Retinal pigment epithelial cell (primary cell): ENCODE measurements around the gene TXNRD1.
A peak's percentile ranks its signal among the peaks of the same experiment; 100 is the strongest.

ENCODE experiments used
- DNase-seq: peaks from one replicate; pipeline ENCODE4 v3.0.0-alpha.2; 2010; ENCODE audit warnings: low read depth
- H3K4me3 ChIP-seq: 2 replicates; pipeline ENCODE4 v1.5.1; 2011; ENCODE audit warnings: mild to moderate bottlenecking, low read length, control low read depth, moderate library complexity
- CTCF ChIP-seq: conservative IDR thresholded peaks from 2 replicates; pipeline ENCODE4 v1.5.1; 2011; ENCODE audit warnings: low read depth, low read length, control low read depth, inconsistent platforms

Gene TXNRD1

GRCh38 chr12:104294927-104295668, 79.5 kb downstream of the TXNRD1 start:
- DNase-seq = no peak
- H3K4me3 ChIP-seq = no peak overlapping the region
- TF ChIP-seq CTCF = no peak

DNA sequence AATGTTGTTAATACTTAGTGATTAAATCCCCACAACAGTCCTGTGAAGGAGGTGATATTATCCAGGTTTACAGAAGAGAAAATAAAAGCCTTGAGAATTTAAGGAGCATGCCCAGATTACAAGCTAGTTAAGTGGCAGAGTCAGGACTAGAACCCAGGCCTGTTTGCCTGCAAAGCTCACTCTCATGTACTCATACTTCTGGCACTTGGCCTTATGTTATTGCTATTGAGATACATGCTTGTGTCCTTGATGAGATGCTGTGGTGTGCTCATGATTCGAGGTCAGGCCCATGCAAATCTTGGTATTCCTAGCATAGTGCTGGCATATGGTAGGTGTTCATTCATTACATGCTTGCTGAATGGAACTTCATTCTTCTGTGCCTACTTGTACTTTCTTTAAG, 80.4 kb downstream of the TXNRD1 start:
- TF ChIP-seq CTCF = no peak
- no peak overlapping the region for H3K4me3 ChIP-seq
- no peak for DNase-seq

GRCh38 chr12:104296718-104297117, 81.1 kb downstream of the TXNRD1 start:
- DNase-seq = no peak
- TF ChIP-seq CTCF = no peak
- no peak overlapping the region for H3K4me3 ChIP-seq

GRCh38 chr12:104297477-104298113, 82.0 kb downstream of the TXNRD1 start:
- no peak for TF ChIP-seq CTCF
- no peak overlapping the region for H3K4me3 ChIP-seq
- no peak for DNase-seq

- H3K4me3 ChIP-seq = no peak overlapping the region
- no peak for TF ChIP-seq CTCF
- DNase-seq = no peak
Observed at GRCh38 chr12:104299842-104300481, 84.4 kb downstream of the TXNRD1 start.

- H3K4me3 ChIP-seq = peak within 1 kb of the TSS; percentile 49
- no peak for TF ChIP-seq CTCF
- DNase-seq = no peak
Observed at GRCh38 chr12:104303538-104304151, 88.1 kb downstream of the TXNRD1 start, which contains the start of gene EID3. TSS of gene EID3 (plus strand) at chr12:104303739. CDS start at chr12:104303935, 196 bp downstream.
